OCI-LY7 (cell line): ENCODE data around the gene FAM110D.

Experiments used
- CTCF ChIP-seq: fragments of 200-600 bp; sonication (generic); conservative IDR thresholded peaks from 2 replicates; pipeline ENCODE4 v1.5.1; 2014; ENCODE audit warnings: mild to moderate bottlenecking, antibody characterized with exemption, low read length, moderate library complexity, mixed read lengths
- EZH2phosphoT487 ChIP-seq: fragments of 200-600 bp; sonication (generic); IDR thresholded peaks from 2 replicates; pipeline ENCODE4 v1.6.1; 2018; ENCODE audit warnings: low read depth, borderline replicate concordance, mild to moderate bottlenecking, mixed run types, antibody characterized with exemption, low read length, moderate library complexity, mixed read lengths

- no peak for TF ChIP-seq CTCF
- no peak for TF ChIP-seq EZH2phosphoT487
These were observed 11.6 kb downstream of the FAM110D start for GRCh38 chr1:26170472-26170821.
